LNCaP clone FGC (cell line): ENCODE results near the gene PIP5K1B.

Experiments
- DNase-seq: peaks from one replicate; pipeline ENCODE4 v3.0.0-alpha.2; 2011; ENCODE audit warnings: low read depth
- H3K4me3 ChIP-seq: 2 replicates; pipeline ENCODE4 v1.5.1; 2011; ENCODE audit warnings: mild to moderate bottlenecking, low read depth, low read length, control low read depth
- CTCF ChIP-seq: IDR thresholded peaks from 2 replicates; pipeline ENCODE4 v1.5.1; 2012; ENCODE audit warnings: mild to moderate bottlenecking; ENCODE audit not compliant: control insufficient read depth, insufficient read depth; ENCODE audit errors: extremely low read depth

Gene PIP5K1B

GRCh38 chr9:68951879-68952659, 247.0 kb downstream of the PIP5K1B start:
- TF ChIP-seq CTCF: no peak
- H3K4me3 ChIP-seq: no peak overlapping the region
- no peak for DNase-seq

GRCh38 chr9:68953771-68954170, 248.7 kb downstream of the PIP5K1B start:
- TF ChIP-seq CTCF: no peak
- H3K4me3 ChIP-seq: no peak overlapping the region
- DNase-seq: no peak

DNA sequence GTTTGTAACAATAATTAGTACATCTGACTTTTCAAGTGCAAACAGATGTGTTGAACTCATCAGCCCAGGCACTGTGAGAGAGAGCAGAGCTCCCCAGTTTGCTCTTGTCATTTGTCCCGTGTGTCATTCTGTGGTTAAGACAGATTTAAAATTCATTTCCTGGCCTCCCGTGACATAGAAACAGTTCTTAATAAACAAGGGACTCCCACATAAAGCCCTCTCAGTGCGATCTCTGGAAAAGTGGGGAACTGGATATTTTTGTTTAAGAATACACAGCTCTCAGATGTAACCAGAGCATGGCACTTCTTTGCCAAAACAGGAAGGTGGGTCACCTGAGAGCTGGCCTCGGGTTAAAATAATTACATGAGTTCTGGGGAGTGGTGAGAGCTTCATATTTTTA, 250.3 kb downstream of the PIP5K1B start:
- DNase-seq: no peak
- no peak for TF ChIP-seq CTCF
- H3K4me3 ChIP-seq: no peak overlapping the region

DNA sequence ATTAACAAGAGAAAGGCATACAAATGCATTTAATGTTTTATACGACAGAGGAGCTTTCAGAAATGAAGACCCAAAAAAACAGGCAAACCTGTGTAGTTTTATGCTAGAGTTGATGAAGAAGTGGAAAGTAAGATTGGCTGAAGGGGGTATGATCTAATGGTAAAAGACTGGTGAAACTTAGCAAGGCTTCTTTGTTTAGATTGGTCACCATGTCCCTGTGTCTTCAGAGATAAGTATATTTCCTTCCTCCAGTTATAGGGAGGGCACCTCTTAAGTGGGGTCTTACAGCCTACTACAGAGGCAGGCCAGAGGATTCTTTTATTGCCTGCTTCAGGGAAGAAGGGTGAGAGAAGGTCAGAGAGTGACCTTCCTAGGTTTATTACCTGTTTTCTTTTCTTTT, 252.4 kb downstream of the PIP5K1B start:
- TF ChIP-seq CTCF: no peak
- no peak overlapping the region for H3K4me3 ChIP-seq
- DNase-seq: no peak

DNA sequence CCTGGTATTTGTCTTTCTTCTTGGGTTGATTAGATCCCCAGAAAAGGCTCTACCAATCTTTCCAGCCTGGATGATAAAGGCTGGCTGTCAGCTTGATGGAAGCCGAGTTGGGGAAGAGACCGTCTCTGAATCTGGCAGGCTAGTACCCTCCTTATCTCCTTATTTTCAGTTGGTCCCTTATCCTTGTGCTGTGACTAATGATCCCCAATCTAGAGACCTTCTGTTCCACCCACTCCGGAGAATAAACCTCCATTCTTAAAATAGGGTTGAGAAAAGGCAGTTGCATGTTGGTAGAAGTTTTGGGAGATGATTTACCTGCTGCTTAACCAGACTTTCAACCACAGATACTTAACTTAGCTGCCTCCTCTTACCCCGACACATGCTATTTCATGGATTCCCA, 256.5 kb downstream of the PIP5K1B start:
- no peak for DNase-seq
- H3K4me3 ChIP-seq: no peak overlapping the region
- no peak for TF ChIP-seq CTCF

DNA sequence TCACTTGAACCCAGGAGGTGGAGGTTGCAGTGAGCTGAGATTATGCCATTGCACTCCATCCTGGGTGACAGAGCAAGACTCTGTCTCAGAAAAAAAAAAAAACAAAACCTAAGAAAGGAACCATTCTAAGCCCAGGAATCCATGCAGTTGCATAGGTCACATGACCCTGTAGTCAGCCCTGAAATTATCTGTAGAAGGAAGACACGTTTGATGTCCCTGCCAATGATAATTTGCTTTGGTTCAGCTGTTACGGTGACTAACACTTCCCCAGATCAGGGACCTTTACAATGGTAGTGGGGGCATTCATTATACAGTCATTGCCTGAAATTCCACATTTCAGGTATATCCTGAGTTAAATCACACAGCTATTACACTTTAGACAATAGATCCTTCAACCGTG, 258.4 kb downstream of the PIP5K1B start:
- no peak for TF ChIP-seq CTCF
- no peak for DNase-seq
- H3K4me3 ChIP-seq: no peak overlapping the region

GRCh38 chr9:68964102-68964541, 259.1 kb downstream of the PIP5K1B start:
- H3K4me3 ChIP-seq: no peak overlapping the region
- no peak for TF ChIP-seq CTCF
- DNase-seq: peak; percentile 61
